T47D (cell line): ENCODE measurements around the gene COL4A1.

Experiments used
- DNase-seq, 2 experiments: peaks; one replicate each; pipeline versions ENCODE4 v3.0.0 to v3.0.0-alpha.2; 2011 to 2012; ENCODE audit warnings: low read depth in 1 of 2, low spot score in 1 of 2
- JUND ChIP-seq: IDR thresholded peaks from 2 replicates; pipeline ENCODE4 v1.6.1; 2012; ENCODE audit warnings: low read depth
- in situ Hi-C: cut with HindIII; loops from 2 replicates; pipeline ENCODE4 v1.10.0; 2016; ENCODE audit warnings: low sequenced_read_pairs, low pct_unique_long_range_greater_than_20kb

The COL4A1 gene

DNA sequence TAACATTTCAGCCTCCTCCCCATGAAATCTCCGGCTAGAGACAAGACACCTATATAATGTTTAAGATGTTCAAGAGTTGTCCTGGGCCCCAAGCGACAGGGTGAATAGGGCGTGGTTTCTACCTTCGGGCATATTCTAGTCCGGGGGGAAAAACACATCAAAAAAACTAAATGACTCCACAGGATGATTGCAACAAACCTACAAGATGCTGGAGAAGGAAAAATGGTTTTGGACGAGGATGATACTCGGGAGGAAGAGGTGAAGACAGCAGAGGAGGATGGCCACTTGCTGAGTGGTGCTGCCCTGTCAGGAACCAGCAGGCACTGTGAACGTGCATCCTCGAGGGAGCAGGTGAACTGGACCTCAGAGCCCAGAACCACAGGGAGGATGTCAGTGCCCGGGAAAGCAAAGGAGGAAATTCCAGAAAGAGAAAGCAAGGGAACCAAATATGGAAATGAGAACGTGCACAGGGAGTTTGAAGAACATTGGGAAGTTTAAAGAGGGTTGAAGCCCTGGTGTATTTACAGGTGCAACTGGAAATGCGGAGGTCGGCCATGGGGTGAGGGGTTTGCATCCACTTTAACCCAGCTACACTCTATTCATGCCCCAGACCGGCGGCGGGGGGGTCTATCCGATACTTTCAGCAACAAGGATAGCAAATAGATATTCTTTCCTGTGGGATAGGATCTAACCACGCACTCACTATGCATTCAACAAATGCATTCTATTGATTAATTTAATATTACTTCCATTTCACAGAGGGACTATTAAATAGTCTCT, 50.6 kb downstream of the COL4A1 start:
- no peak for TF ChIP-seq JUND
- DNase-seq = no peak
- in situ Hi-C loops = no loop called here

DNA sequence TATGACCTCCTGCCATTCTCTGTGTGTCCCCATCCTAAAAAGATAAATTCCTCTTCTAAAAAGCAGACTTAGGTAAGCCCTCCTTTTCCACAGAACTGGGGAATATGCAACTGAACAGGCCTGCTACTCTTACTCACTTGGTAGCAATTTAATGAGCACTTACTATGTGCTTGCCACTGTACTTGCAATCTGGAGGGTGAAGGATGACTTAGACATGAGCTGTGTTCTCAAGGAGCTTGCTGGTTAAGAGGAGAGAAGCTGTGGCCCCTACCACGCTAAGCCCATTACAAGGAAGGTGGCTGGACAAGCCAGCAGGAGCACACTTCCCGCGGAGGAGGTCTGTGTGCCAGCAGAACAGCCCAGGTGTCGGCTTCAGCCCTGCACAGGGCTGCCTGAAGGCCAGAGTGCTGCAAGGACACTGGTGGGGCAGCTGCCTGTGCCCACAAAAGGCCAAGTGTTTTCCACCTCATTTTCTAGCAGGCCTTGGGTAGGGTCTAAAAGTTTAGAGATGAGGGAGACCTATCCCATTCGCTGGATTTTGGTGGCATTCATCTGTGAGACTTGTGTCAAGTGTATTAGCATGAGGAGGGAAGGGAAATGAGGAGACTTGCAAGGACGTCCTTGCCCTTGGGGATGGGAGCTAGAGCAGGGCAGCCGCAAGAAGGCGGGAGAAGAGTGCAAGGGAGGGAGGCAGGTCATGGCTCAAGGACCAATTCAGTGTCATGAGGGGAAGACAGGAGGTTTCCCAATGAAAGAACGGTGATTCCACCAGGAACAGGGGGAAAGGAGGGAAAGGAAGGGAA, 52.0 kb downstream of the COL4A1 start:
- no peak for DNase-seq
- in situ Hi-C loops = no loop called here
- TF ChIP-seq JUND = no peak

DNA sequence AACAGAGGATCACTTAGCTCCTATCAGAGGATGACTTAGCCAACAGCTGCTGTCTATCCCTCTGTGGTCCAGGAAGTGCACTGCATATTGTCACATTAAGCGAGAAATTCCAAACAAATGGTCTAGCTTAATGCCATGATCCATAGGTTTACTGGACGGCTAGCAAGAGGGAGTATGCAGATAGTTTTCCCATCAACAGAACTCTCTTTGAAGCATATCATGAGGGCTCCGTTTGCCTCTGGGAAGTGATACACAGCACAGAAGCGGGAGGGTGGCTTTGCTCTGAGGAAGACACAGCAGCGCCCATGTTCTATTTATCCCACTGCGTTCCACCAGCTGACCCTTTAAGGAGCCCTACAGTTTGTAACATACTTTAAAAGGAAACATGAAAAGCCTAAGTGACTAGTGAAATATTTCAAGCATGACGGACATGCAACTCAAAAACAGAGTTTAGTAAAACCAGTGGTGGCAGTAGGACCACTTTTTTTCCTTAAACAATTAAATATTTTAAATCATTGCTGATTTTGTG, 52.7 kb downstream of the COL4A1 start:
- DNase-seq = no peak
- in situ Hi-C loops = no loop called here
- TF ChIP-seq JUND = no peak

DNA sequence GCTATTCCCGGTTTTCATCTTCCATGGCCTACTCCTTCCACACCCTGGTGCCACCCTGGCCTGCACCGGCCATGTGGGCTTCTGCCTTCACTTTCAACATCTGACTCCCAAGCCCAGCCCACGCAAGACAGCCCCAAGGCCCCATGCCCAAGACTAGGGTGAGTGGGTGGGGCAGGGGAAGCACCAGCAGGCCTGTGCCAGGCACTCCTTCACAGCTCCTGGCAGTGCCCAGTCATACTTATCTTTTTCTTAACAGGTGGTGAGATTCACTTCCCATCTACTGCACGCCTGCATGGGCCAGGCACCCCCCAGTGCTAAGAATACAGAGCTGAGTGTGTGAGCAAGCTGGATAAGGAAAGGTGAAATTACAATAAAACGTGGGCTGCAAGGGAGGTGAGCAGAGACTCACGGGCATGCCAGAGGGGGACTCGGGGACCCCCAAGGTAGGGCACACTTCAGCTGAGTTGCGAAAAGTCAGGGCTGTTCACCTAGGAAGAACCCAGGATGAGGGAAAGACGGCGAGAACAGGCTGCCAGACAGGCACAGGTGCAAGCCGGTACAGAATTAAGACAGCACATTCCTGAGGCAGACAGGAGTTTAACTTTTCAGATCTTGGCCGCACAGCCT, 55.7 kb downstream of the COL4A1 start:
- in situ Hi-C loops = no loop called here
- no peak for TF ChIP-seq JUND
- no peak for DNase-seq

DNA sequence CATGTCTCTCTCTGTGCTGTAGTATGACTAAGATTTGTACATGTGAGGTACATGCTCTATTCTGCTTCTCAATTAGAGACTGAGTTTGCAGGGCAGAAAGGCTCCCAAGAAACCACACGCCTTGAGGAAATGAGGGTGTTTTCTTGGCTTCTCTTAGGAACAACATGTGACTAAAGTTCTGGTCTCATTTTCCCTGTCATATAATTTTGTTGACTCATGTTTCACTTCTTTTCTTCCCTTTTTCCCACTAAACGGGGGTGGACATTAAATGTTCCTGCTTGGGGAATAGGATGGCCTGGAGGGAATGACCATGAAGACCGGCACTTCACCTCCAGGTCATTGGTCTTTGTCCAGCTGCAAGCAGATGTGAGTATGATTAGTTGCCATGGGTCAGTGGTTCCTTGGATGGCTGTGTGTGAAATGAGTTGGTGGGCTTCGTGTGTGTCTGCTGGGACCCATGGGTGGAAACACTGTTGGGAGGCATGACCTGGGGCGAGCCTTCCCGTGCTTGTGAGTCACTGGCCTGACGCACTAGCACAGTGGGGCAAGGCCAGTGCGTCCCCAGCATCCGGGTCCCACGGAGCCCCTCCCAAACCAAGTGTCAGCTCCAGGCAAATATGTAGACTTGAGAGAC, 56.6 kb downstream of the COL4A1 start:
- TF ChIP-seq JUND = no peak
- no peak for DNase-seq
- in situ Hi-C loops = no loop called here

DNA sequence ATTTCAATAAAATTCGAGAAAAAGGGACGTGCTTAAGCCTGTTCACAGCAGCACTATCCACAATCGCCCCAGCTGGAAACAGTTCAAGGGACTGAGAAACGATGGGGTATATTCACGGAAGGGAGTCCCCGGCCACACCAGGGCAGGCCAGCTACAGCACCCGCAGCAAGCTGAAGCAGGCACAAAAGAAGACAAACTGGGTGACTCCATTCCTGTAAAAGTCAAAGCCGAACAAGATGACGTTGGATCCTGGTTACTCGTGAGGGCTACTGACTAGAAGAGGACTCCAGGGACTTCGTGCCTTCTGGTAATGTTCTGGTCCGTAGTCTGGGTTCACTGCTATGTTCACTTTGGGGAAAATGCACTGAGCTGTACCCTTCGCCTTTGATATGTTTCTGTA, 57.6 kb downstream of the COL4A1 start:
- TF ChIP-seq JUND = no peak
- no peak for DNase-seq
- in situ Hi-C loops = no loop called here

DNA sequence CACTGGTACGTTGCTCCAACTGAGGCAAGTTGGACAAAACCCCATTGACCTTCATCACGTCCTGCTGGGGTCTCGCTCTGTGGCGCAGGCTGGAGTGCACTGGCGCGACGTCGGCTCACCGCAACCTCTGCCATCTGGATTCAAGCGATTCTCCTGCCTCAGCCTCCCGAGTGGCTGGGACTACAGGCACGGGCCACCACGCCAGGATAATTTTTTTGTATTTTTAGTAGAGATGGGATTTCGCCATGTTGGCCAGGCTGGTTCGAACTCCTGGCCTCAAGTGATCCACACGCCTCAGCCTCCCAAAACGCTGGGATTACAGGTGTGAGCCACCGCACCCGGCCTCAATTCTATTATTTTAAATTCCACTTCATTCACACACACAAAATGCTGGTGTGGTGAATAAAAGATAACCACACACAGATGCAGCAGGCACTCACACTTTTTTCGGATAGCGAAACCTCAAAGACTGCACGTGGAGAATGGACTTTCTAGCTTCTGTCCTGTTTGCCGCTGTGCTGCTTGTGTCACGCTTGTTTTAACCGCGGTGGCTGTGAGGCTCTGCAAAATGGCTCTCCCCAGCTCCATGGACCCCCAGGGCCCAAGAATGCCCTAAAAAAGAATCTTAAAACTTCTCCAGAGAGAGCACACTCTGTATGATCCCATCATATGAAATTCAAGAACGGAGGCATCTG, 58.4 kb downstream of the COL4A1 start:
- in situ Hi-C loops = no loop called here

DNA sequence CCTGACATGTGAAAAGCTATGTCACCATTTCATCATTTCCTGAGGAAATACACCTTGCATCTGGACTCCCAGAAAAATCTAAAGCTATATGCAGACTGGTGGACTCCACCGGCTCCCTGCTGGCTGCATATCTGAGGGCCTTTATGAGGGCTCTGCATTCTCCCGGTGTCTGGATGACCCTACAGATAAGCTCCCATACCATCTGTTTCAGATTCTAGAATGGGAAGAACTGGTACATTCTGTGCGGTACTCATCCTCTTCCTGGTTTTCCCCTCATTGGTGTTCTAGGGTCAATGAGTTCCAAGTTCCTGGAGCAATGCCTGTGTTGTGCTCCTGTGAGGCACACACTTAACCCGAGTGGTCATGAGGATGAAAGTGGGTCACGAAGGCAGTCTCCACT, 60.4 kb downstream of the COL4A1 start:
- no peak for DNase-seq
- in situ Hi-C loops = no loop called here
- no peak for TF ChIP-seq JUND

More for the DNA sequence above, 58.4 kb downstream of the COL4A1 start:
- no peak for DNase-seq
- no peak for TF ChIP-seq JUND

DNA sequence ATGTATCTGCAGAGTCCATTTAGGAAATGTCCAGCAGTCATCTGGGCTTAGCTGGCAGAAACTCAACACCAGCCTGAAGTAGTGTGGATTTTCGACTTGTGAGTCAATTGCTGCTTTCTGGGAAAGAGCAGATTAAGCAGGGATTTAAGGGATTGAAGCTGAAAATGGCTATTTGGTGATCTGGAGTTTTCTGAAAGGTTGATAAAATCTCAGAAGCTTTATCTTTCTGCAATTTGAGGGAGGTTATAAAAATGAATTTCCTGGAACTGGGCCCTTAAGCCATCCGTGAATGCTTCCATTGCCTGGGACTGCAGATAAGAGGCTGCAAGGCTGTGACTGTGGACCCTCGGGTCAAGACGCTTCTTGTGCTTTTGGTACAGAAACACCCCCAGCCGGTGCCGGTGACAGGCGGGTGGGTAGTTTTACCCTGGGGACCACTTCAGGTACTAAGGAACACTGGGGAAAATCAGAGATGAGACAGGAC, 61.5 kb downstream of the COL4A1 start:
- DNase-seq = no peak
- TF ChIP-seq JUND = no peak
- in situ Hi-C loops = no loop called here

DNA sequence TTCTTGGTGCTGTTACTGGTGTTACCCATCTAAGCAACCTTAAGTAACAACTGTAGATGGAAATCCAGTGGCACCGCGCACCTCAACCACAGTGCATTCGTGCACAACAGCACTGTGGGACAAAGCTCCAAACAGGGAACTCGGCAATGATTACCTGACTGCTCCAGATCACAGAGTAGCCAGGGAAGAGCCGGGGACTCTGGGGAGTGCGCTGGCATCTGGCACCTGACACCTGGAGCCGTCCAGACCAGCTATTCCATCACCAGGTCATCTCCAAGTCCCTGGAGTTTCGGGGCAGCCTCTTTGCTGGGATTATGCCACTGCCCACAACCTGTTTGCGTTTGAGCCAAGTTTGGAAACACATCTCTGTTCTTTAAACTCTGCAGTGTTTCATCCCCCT, 62.0 kb downstream of the COL4A1 start:
- TF ChIP-seq JUND = no peak
- DNase-seq = no peak

DNA sequence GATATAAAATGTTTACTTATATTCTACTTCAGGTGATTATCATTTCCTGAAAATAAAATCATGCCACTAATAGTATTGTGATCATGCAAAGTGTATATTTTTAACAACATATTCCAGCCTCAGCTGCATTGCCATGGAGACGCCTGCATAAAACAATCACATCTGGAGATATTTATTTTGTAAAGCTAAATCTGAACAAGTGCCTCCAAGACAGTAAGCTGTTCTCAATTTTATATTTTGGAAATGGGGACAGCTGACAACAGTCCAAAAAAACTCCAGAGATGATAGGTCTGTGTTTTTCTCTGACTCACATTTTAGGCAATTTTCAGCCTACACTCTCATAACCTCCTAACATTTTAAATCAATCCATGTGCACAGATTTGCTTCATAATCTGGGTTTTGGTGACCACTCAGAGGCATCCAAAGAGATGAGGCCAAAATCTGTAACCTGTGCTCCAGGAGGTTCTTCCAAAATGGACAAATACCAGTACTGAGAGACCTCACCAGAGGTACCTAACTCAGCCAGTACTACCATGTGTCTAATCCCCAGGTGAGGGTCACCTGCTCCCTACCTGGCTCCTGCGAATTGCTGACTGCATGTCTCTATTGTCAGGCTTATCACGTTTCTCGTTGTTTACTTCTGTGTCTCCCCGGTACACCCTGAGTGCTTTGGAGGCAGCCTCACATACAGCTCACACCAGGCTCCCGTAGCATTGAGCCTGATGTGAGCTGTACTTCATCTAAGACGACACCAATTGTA, 62.7 kb downstream of the COL4A1 start:
- TF ChIP-seq JUND = no peak
- in situ Hi-C loops = no loop called here
- no peak for DNase-seq

More for the DNA sequence above, 62.0 kb downstream of the COL4A1 start:
- in situ Hi-C loops = no loop called here
